ENCODE measurements around the gene F2RL2. TPM values are rescaled to one million over a fixed set of nuclear protein-coding genes. Genes with fewer than 3 reads are reported as not detected.

The F2RL2 gene
- total RNA-seq, 1 experiment from 2014 or later: not detected

GRCh38 chr5:76583163-76584047 is 39.8 kb downstream of the F2RL2 start:
- Mint-ChIP-seq H3K27ac (ENCODE audit: unreplicated experiment) (no peak overlapping the region), H3K36me3 (ENCODE audit: insufficient read depth, unreplicated experiment) (no peaks in the 10 kb centered on the region), H3K27me3 (ENCODE audit: unreplicated experiment) (no peaks in the 10 kb centered on the region), H3K9me3 (ENCODE audit: low read depth, unreplicated experiment) (no peaks in the 10 kb centered on the region), H3K4me1 (ENCODE audit: low read depth, unreplicated experiment) (no peaks in the 10 kb centered on the region), H3K4me3 (ENCODE audit: low read depth, unreplicated experiment) (no peak overlapping the region)
- DNase-seq: no peak
- CTCF ChIA-PET: interaction anchor here (0.6 to 1.8 kb wide), 18 partner anchors 9 to 1031 kb away, joined by 3 to 11 read pairs (median 3); partner anchors contain the start of gene IQGAP2
- BruUV-seq (replicated peaks): no TSS peak
- intact Hi-C loops (cut with micrococcal nuclease; ENCODE audit: unreplicated experiment): loop anchor here (1.0 to 2.0 kb wide), 3 partner anchors 39 to 245 kb away; no protein-coding TSS in a partner anchor
- TF ChIP-seq, protein P1, sequence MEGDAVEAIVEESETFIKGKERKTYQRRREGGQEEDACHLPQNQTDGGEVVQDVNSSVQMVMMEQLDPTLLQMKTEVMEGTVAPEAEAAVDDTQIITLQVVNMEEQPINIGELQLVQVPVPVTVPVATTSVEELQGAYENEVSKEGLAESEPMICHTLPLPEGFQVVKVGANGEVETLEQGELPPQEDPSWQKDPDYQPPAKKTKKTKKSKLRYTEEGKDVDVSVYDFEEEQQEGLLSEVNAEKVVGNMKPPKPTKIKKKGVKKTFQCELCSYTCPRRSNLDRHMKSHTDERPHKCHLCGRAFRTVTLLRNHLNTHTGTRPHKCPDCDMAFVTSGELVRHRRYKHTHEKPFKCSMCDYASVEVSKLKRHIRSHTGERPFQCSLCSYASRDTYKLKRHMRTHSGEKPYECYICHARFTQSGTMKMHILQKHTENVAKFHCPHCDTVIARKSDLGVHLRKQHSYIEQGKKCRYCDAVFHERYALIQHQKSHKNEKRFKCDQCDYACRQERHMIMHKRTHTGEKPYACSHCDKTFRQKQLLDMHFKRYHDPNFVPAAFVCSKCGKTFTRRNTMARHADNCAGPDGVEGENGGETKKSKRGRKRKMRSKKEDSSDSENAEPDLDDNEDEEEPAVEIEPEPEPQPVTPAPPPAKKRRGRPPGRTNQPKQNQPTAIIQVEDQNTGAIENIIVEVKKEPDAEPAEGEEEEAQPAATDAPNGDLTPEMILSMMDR (IDR thresholded peaks at IDR 0.05; ENCODE audit: unreplicated experiment): peak; percentile 29

DNA sequence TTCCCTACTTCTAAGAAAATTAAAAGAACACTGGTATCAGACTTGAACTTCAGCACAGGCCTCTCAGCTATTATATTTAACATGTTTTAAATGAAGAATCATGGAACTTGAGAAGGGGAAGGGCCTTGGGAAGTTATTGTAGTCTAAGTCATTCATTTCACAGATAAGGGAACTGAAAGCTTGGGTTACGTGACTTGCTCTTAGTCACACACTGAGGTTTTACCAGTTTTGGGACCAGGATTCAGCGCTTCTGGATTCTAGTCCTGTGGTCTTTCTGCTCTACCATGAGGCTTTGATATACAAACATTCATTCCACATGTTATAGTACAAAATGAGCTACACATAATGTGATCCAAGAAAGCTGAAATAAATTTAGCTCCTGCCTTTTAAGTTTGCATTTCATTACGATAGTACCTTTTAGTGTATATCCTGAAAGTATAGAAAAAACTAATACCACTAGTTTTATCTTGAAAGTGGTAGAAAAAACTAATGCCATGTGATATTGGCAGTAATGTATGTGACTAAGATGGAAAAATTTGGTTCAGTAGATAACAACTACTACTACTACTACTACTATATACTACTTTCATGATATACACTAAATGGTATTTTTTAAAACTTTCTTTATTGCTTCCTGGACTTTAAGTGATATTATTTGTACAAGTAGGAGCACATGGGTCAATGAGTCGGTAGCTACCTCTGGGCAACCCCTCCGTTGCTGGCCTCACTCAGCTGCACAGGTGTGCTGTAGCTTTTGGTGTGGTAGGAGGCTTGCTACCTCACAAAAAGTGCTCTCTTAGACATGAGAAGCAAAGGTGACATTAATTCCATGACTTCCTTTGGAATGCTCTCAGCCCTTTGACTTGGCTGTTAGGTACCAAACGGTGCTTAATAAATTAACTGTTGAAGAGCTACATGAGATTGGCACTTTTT is 40.7 kb downstream of the F2RL2 start:
- H3K4me3 Mint-ChIP-seq (ENCODE audit: low read depth, unreplicated experiment): no peak overlapping the region
- no peaks in the 10 kb centered on the region for H3K36me3 Mint-ChIP-seq (ENCODE audit: insufficient read depth, unreplicated experiment)
- H3K27ac Mint-ChIP-seq (ENCODE audit: unreplicated experiment): no peak overlapping the region
- DNase-seq: no peak
- H3K27me3 Mint-ChIP-seq (ENCODE audit: unreplicated experiment): no peaks in the 10 kb centered on the region
- no peaks in the 10 kb centered on the region for H3K4me1 Mint-ChIP-seq (ENCODE audit: low read depth, unreplicated experiment)
- no TSS peak for BruUV-seq (replicated peaks)
- TF ChIP-seq, protein P1 (IDR thresholded peaks at IDR 0.05; ENCODE audit: unreplicated experiment): no peak
- intact Hi-C loops (cut with micrococcal nuclease; ENCODE audit: unreplicated experiment): loop anchor here (1.0 to 2.0 kb wide), 3 partner anchors 38 to 244 kb away; no protein-coding TSS in a partner anchor
- CTCF ChIA-PET: interaction anchor here (0.6 to 1.8 kb wide), 16 partner anchors 18 to 1030 kb away, joined by 3 to 11 read pairs (median 4); partner anchors contain the start of gene IQGAP2
- H3K9me3 Mint-ChIP-seq (ENCODE audit: low read depth, unreplicated experiment): no peaks in the 10 kb centered on the region

DNA sequence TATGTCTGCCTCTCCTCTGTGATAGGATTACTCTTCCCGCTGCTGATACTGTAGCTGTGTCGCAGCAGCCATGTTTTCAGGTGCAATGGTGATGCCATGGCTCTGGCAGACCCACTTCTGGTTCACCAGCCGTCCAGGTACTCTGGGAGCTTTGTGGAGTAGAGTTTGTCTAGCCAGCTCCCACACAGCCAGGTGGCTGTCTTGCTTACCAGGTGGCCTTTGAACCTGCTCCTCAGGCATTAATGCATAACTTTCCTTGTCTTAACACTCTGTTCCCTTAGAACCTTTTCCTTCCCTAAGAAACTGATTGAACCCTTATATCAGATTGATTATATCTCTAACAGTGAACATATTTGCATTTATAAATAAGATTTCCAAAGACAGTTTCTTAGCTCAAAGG is 42.2 kb downstream of the F2RL2 start:
- no peaks in the 10 kb centered on the region for H3K4me1 Mint-ChIP-seq (ENCODE audit: low read depth, unreplicated experiment)
- no peaks in the 10 kb centered on the region for H3K36me3 Mint-ChIP-seq (ENCODE audit: insufficient read depth, unreplicated experiment)
- no TSS peak for BruUV-seq (replicated peaks)
- TF ChIP-seq, protein P1 (IDR thresholded peaks at IDR 0.05; ENCODE audit: unreplicated experiment): no peak
- H3K4me3 Mint-ChIP-seq (ENCODE audit: low read depth, unreplicated experiment): no peak overlapping the region
- H3K27ac Mint-ChIP-seq (ENCODE audit: unreplicated experiment): no peak overlapping the region
- intact Hi-C loops (cut with micrococcal nuclease; ENCODE audit: unreplicated experiment): no loop called here
- no peaks in the 10 kb centered on the region for H3K27me3 Mint-ChIP-seq (ENCODE audit: unreplicated experiment)
- DNase-seq: no peak
- H3K9me3 Mint-ChIP-seq (ENCODE audit: low read depth, unreplicated experiment): no peaks in the 10 kb centered on the region
- CTCF ChIA-PET: no interaction called here

Data from Calu3 (cell line).